Mesenchymal stem cell (in vitro differentiated cells and primary cell): ENCODE data around the gene GFRAL. TPM values are rescaled to one million over a fixed set of nuclear protein-coding genes. Genes with fewer than 3 reads are reported as not detected.

Experiments
- DNase-seq: peaks from one replicate; pipeline ENCODE4 v3.0.0-alpha.2; 2013
- H2AFZ ChIP-seq: one replicate; pipeline ENCODE4 v1.6.1; 2013; ENCODE audit warnings: low read depth, mild to moderate bottlenecking, control low read depth, inconsistent platforms, low read length, moderate library complexity
- H2AK5ac ChIP-seq: 2 replicates; pipeline ENCODE4 v1.6.1; 2013; ENCODE audit warnings: low read length, moderate library complexity, mild to moderate bottlenecking, inconsistent platforms; ENCODE audit not compliant: severe bottlenecking
- H2BK120ac ChIP-seq: one replicate; pipeline ENCODE4 v1.6.1; 2013; ENCODE audit warnings: low read depth, mild to moderate bottlenecking, inconsistent platforms, low read length, moderate library complexity
- H2BK12ac ChIP-seq, 2 experiments: one replicate each; pipeline ENCODE4 v1.6.1; 2013; ENCODE audit warnings: inconsistent platforms in 2 of 2, low read length in 2 of 2, mild to moderate bottlenecking in 2 of 2, moderate library complexity in 2 of 2, control low read depth in 1 of 2
- H2BK15ac ChIP-seq: one replicate; pipeline ENCODE4 v1.6.1; 2013; ENCODE audit warnings: mild to moderate bottlenecking, low read depth, inconsistent platforms; ENCODE audit not compliant: poor library complexity, severe bottlenecking
- H2BK5ac ChIP-seq: 2 replicates; pipeline ENCODE4 v1.6.1; 2013; ENCODE audit warnings: low read depth, mild to moderate bottlenecking, low read length, control low read depth, inconsistent platforms; ENCODE audit not compliant: poor library complexity, severe bottlenecking
- H3K14ac ChIP-seq, 2 experiments: one replicate each; pipeline ENCODE4 v1.6.1; 2013; ENCODE audit warnings: inconsistent platforms in 2 of 2, low read length in 2 of 2, control low read depth in 1 of 2, mild to moderate bottlenecking in 1 of 2, moderate library complexity in 1 of 2
- H3K18ac ChIP-seq, 2 experiments: one replicate each; pipeline ENCODE4 v1.6.1; 2013; ENCODE audit warnings: inconsistent platforms in 2 of 2, low read length in 2 of 2, control low read depth in 1 of 2, low read depth in 1 of 2, mild to moderate bottlenecking in 1 of 2
- H3K23ac ChIP-seq, 2 experiments: one replicate each; pipeline ENCODE4 v1.6.1; 2013; ENCODE audit warnings: inconsistent platforms in 2 of 2, low read length in 2 of 2, mild to moderate bottlenecking in 2 of 2, moderate library complexity in 2 of 2, control low read depth in 1 of 2
- H3K27ac ChIP-seq: 2 replicates; pipeline ENCODE4 v1.5.1; 2013; ENCODE audit warnings: mild to moderate bottlenecking, moderate library complexity, low read length, control low read depth, inconsistent platforms; ENCODE audit not compliant: poor library complexity, severe bottlenecking
- H3K27me3 ChIP-seq, 2 experiments: 2 replicates each; pipeline versions ENCODE4 v1.6.1 to v1.7.0; 2013; ENCODE audit warnings: low read length in 2 of 2, mild to moderate bottlenecking in 2 of 2, moderate library complexity in 2 of 2, control low read depth in 1 of 2, inconsistent platforms in 1 of 2; ENCODE audit not compliant: control insufficient read depth in 1 of 2, insufficient read depth in 1 of 2
- H3K36me3 ChIP-seq, 2 experiments: 2 replicates each; pipeline versions ENCODE4 v1.6.1 to v1.7.0; 2013; ENCODE audit warnings: low read length in 2 of 2, control low read depth in 1 of 2, inconsistent platforms in 1 of 2, low read depth in 1 of 2, mild to moderate bottlenecking in 1 of 2; ENCODE audit not compliant: insufficient read depth in 2 of 2, control insufficient read depth in 1 of 2
- H3K4ac ChIP-seq, 2 experiments: one replicate each; pipeline ENCODE4 v1.6.1; 2013; ENCODE audit warnings: inconsistent platforms in 2 of 2, low read length in 2 of 2, mild to moderate bottlenecking in 2 of 2, moderate library complexity in 2 of 2, control low read depth in 1 of 2, low read depth in 1 of 2
- H3K4me1 ChIP-seq: 2 replicates; pipeline ENCODE4 v1.6.1; 2013; ENCODE audit warnings: low read depth, low read length, control low read depth; ENCODE audit not compliant: control insufficient read depth, insufficient read depth
- H3K4me2 ChIP-seq: 2 replicates; pipeline ENCODE4 v1.6.1; 2013; ENCODE audit warnings: low read length, mild to moderate bottlenecking, inconsistent platforms; ENCODE audit not compliant: poor library complexity, severe bottlenecking
- H3K4me3 ChIP-seq, 2 experiments: 2 replicates each; pipeline versions ENCODE4 v1.5.1 to v1.7.0; 2013; ENCODE audit warnings: low read length in 2 of 2, mild to moderate bottlenecking in 2 of 2, control low read depth in 1 of 2, low read depth in 1 of 2; ENCODE audit not compliant: insufficient read depth in 1 of 2
- H3K79me1 ChIP-seq: replicated peaks from 2 replicates; pipeline ENCODE4 v1.6.1; 2013; ENCODE audit warnings: mild to moderate bottlenecking, control low read depth, low read length, inconsistent platforms; ENCODE audit not compliant: poor library complexity, severe bottlenecking
- H3K9ac ChIP-seq: 2 replicates; pipeline ENCODE4 v1.7.0; 2013; ENCODE audit warnings: mild to moderate bottlenecking, low read length, moderate library complexity
- H3K9me3 ChIP-seq: 2 replicates; pipeline ENCODE4 v1.7.0; 2013; ENCODE audit warnings: mild to moderate bottlenecking, low read length; ENCODE audit not compliant: control insufficient read depth
- H4K8ac ChIP-seq: one replicate; pipeline ENCODE4 v1.6.1; 2013; ENCODE audit warnings: inconsistent platforms, mild to moderate bottlenecking, low read length, moderate library complexity
- H4K91ac ChIP-seq: one replicate; pipeline ENCODE4 v1.6.1; 2013; ENCODE audit warnings: mild to moderate bottlenecking, low read length, inconsistent platforms
- WGBS: methylation state at CpG from one replicate; pipeline ENCODE4 v1.1.7; 2013; ENCODE audit warnings: mixed read lengths; 5-methylcytosine and 5-hydroxymethylcytosine counted together
- polyA plus RNA-seq, 2 experiments: library from polyadenylated mRNA; stranded (reverse); fragments of 200-250 nt; gene quantifications; one replicate each; pipeline ENCODE4 v1.2.3, GENCODE V29; 2013

The GFRAL gene
- not detected for polyA plus RNA-seq (2013, experiment 1 of 2)
- not detected for polyA plus RNA-seq (2013, experiment 2 of 2)

DNA sequence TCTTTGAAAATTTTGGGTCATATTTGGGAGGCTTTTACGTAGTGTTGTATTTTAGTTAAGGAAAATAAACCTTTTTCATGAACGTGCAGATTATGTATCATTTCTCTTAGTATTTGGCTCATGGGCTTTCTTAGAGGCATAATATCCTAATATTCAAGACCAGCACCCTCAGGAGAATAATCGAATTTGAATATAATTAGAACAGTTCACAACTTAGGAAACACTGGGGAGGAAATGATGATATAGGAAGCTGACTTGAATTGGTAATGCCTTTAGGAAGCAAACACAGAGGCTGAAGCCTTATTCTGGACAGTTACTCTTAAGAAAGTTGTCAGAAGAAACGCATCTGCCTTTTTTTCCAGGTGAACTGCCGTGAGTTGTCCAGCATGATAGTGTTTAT is at the start of gene GFRAL:
TSS of gene GFRAL (plus strand) at position 301 of the 400 bp plus-strand sequence. CDS start at position 387, 86 bp downstream.
- no peak within 1 kb of the TSS for H2AK5ac ChIP-seq

DNA sequence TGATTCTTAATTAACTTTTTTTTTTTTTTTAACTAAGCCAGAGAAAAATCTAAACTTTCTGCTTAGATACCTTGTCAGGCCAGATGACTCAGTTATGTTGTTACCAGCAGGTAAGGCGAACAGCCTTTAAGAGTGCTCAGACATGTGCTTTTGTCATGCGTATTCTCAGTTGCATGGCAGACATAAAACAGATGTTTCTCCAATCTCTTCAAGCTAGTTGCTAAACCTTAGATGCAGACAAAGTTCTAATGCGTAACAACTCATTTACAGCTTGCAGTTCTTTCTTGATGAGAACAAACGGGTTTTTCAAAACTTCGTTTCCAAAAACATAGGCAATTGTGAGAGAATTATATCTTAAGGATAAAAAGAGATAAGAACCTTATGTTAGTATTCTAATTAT is 49.6 kb upstream of the GFRAL start:
- Histone ChIP-seq H2AK5ac (no peak overlapping the region), H2BK15ac (no peak overlapping the region), H3K9ac (peak overlapping the region; percentile 67), H3K23ac (no peak overlapping the region), H3K4me3 (no peak overlapping the region), H2BK5ac (no peak overlapping the region), H3K4me1 (no peaks in the 10 kb centered on the region), H3K14ac (no peak overlapping the region), H3K4me2 (no peak overlapping the region), H3K27me3 (no peaks in the 10 kb centered on the region), H2BK120ac (no peak overlapping the region), H3K18ac (no peak overlapping the region), H3K27ac (no peak overlapping the region), H3K79me1 (no peaks in the 10 kb centered on the region), H3K36me3 (no peaks in the 10 kb centered on the region), H3K9me3 (no peaks in the 10 kb centered on the region), H2BK12ac (no peak overlapping the region), H3K4ac (no peak overlapping the region), H4K91ac (no peak overlapping the region), H2AFZ (no peak overlapping the region), H4K8ac (no peak overlapping the region)
- peak; percentile 54 for DNase-seq
- WGBS: 25% methylated on average over 2 of the region's 5 CpGs

More for the DNA sequence above, at the start of gene GFRAL:
- no peak within 1 kb of the TSS for H3K18ac ChIP-seq
- no peak within 1 kb of the TSS for H3K9ac ChIP-seq
- H4K91ac ChIP-seq: no peak within 1 kb of the TSS
- no peaks in the 10 kb centered on the region for H3K36me3 ChIP-seq
- H2BK5ac ChIP-seq: no peak within 1 kb of the TSS
- H2BK12ac ChIP-seq: no peak within 1 kb of the TSS
- H3K4ac ChIP-seq: no peak within 1 kb of the TSS
- H3K79me1 ChIP-seq: no peaks in the 10 kb centered on the region
- H3K27ac ChIP-seq: no peak within 1 kb of the TSS
- H4K8ac ChIP-seq: no peak within 1 kb of the TSS
- DNase-seq: no peak
- H3K4me3 ChIP-seq: no peak within 1 kb of the TSS
- no peak within 1 kb of the TSS for H3K4me2 ChIP-seq
- WGBS: 95% methylated on average over 3 of the region's 5 CpGs
- H3K14ac ChIP-seq: no peak within 1 kb of the TSS
- H3K4me1 ChIP-seq: no peaks in the 10 kb centered on the region
- no peak within 1 kb of the TSS for H2BK120ac ChIP-seq
- no peak within 1 kb of the TSS for H2BK15ac ChIP-seq
- no peaks in the 10 kb centered on the region for H3K9me3 ChIP-seq
- no peaks in the 10 kb centered on the region for H3K27me3 ChIP-seq
- H3K23ac ChIP-seq: no peak within 1 kb of the TSS
- no peak within 1 kb of the TSS for H2AFZ ChIP-seq

DNA sequence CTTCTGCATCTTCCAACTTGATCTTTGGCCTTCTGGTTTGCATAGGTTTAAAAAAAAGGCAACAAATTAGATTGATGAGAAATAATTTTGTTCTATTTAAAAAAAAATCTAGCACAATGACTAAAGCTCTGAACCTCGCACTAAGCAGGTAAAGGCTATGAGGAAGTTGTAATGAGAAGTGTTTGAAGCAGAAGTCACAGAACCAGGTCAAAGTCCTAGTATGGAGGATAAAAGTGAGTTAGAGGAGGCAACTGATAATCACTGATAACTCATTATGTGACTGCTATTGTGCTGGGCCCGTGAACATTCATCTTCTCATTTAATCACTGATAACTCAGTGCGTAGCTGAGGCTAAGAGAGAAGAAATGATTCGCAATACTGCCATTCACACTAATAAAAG is 46.1 kb upstream of the GFRAL start:
- 92% methylated on average over 4 of the region's 4 CpGs for WGBS
- H3K27ac ChIP-seq: no peak overlapping the region

DNA sequence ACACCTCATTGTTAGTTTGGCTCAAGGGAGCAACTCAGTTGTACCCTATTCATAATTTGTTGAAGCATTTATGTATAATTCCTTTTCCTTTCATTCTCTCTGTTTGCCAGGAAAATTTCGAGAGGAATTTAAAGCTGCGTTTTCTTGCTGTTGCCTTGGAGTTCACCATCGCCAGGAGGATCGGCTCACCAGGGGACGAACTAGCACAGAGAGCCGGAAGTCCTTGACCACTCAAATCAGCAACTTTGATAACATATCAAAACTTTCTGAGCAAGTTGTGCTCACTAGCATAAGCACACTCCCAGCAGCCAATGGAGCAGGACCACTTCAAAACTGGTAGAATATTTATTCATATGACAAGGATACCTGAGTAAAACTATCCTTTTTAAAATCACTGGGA is 45.2 kb upstream of the GFRAL start:
- no peak overlapping the region for H3K23ac ChIP-seq
- no peak overlapping the region for H2BK12ac ChIP-seq
- no peak overlapping the region for H3K4ac ChIP-seq
- no peaks in the 10 kb centered on the region for H3K36me3 ChIP-seq
- no peak overlapping the region for H3K14ac ChIP-seq
- H2AFZ ChIP-seq: no peak overlapping the region
- H3K4me1 ChIP-seq: no peaks in the 10 kb centered on the region
- H3K27me3 ChIP-seq: no peaks in the 10 kb centered on the region
- no peak overlapping the region for H3K9ac ChIP-seq
- WGBS: 54% methylated on average over 6 of the region's 6 CpGs
- no peak overlapping the region for H3K27ac ChIP-seq
- no peak overlapping the region for H2BK120ac ChIP-seq
- no peaks in the 10 kb centered on the region for H3K79me1 ChIP-seq
- no peak overlapping the region for H3K18ac ChIP-seq
- DNase-seq: no peak
- H2BK15ac ChIP-seq: no peak overlapping the region
- H3K9me3 ChIP-seq: no peaks in the 10 kb centered on the region
- H4K91ac ChIP-seq: no peak overlapping the region
- no peak overlapping the region for H2AK5ac ChIP-seq
- H3K4me3 ChIP-seq: no peak overlapping the region
- H4K8ac ChIP-seq: peak overlapping the region; percentile 77
- H2BK5ac ChIP-seq: no peak overlapping the region
- no peak overlapping the region for H3K4me2 ChIP-seq

More for the DNA sequence above, 46.1 kb upstream of the GFRAL start:
- H3K9ac ChIP-seq: no peak overlapping the region
- no peak overlapping the region for H2AK5ac ChIP-seq
- no peaks in the 10 kb centered on the region for H3K36me3 ChIP-seq
- no peak overlapping the region for H3K4me3 ChIP-seq
- H2AFZ ChIP-seq: no peak overlapping the region
- no peak overlapping the region for H4K91ac ChIP-seq
- H2BK12ac ChIP-seq: no peak overlapping the region
- no peak overlapping the region for H2BK15ac ChIP-seq
- H3K27me3 ChIP-seq: no peaks in the 10 kb centered on the region
- no peak overlapping the region for H4K8ac ChIP-seq
- DNase-seq: no peak
- H3K79me1 ChIP-seq: no peaks in the 10 kb centered on the region
- no peak overlapping the region for H3K4ac ChIP-seq
- H2BK120ac ChIP-seq: no peak overlapping the region
- no peak overlapping the region for H3K18ac ChIP-seq
- no peaks in the 10 kb centered on the region for H3K9me3 ChIP-seq
- no peak overlapping the region for H3K4me2 ChIP-seq
- H2BK5ac ChIP-seq: no peak overlapping the region
- no peak overlapping the region for H3K14ac ChIP-seq
- no peaks in the 10 kb centered on the region for H3K4me1 ChIP-seq
- H3K23ac ChIP-seq: no peak overlapping the region
